GM18498 (cell line): Measurements from ENCODE around the gene DNAJB1.
A peak's percentile ranks its signal among the peaks of the same experiment; 100 is the strongest.
"Not testable (repeated sequence)": the region's sequence is repeated elsewhere in the genome, so short reads cannot be mapped to it uniquely, and the experiment has no call there.

Source experiments
- ATAC-seq: cut with Tn5 transposase; IDR thresholded peaks from one replicate; pipeline ENCODE4 v1.9.1; 2021; ENCODE audit warnings: mild to moderate bottlenecking, moderate library complexity; ENCODE audit not compliant: unreplicated experiment

Gene DNAJB1

GRCh38 chr19:14553042-14553938, 35.1 kb upstream of the DNAJB1 start:
- no peak for ATAC-seq

GRCh38 chr19:14552006-14552360, 33.8 kb upstream of the DNAJB1 start:
- not testable (repeated sequence) for ATAC-seq

GRCh38 chr19:14551134-14552005, 33.2 kb upstream of the DNAJB1 start:
- not testable (repeated sequence) for ATAC-seq

- no peak for ATAC-seq
These were observed 32.1 kb upstream of the DNAJB1 start for GRCh38 chr19:14550201-14550754.

GRCh38 chr19:14545716-14546082, 27.5 kb upstream of the DNAJB1 start:
- no peak for ATAC-seq

GRCh38 chr19:14544977-14545715, 26.9 kb upstream of the DNAJB1 start:
- ATAC-seq: no peak

- ATAC-seq: no peak
These were observed 25.9 kb upstream of the DNAJB1 start for GRCh38 chr19:14544047-14544446.

- ATAC-seq: no peak
These were observed 24.6 kb upstream of the DNAJB1 start for GRCh38 chr19:14542711-14543328.

GRCh38 chr19:14541979-14542378, 23.8 kb upstream of the DNAJB1 start:
- ATAC-seq: not testable (repeated sequence)

- no peak for ATAC-seq
These were observed 22.7 kb upstream of the DNAJB1 start for GRCh38 chr19:14540741-14541525.

GRCh38 chr19:14536926-14537692, 18.9 kb upstream of the DNAJB1 start:
- no peak for ATAC-seq

- ATAC-seq: no peak
These were observed 15.3 kb upstream of the DNAJB1 start for GRCh38 chr19:14533450-14533849.

- no peak for ATAC-seq
These were observed 12.3 kb upstream of the DNAJB1 start for GRCh38 chr19:14530506-14530905.

GRCh38 chr19:14530005-14530348, 11.8 kb upstream of the DNAJB1 start:
- ATAC-seq: no peak

- peak; percentile 97 for ATAC-seq
These were observed 11.2 kb upstream of the DNAJB1 start, which contains the start of gene TECR for GRCh38 chr19:14529254-14530004. Gene TECR (plus strand): TSS chr19:14529594. CDS start chr19:14529697, 103 bp downstream.

GRCh38 chr19:14528419-14529253, 10.4 kb upstream of the DNAJB1 start:
- no peak for ATAC-seq

GRCh38 chr19:14526423-14526822, 8.2 kb upstream of the DNAJB1 start:
- no peak for ATAC-seq
